Stimulated activated CD4-positive, alpha-beta T cell treated with anti-CD3 and anti-CD28 coated beads, Interleukin-1b, Interleukin-23, amount 100 ng/mL, for 4 hours (primary cell): ENCODE data around the gene RAP1GAP.
"Not testable (repeated sequence)": the region's sequence is repeated elsewhere in the genome, so short reads cannot be mapped to it uniquely, and the experiment has no call there.

ENCODE experiments used
- DNase-seq, 2 donors: peaks; one replicate each; pipeline ENCODE4 v3.0.0-alpha.2; 2020; ENCODE audit warnings: low read depth in 2 of 2

The RAP1GAP gene

DNA sequence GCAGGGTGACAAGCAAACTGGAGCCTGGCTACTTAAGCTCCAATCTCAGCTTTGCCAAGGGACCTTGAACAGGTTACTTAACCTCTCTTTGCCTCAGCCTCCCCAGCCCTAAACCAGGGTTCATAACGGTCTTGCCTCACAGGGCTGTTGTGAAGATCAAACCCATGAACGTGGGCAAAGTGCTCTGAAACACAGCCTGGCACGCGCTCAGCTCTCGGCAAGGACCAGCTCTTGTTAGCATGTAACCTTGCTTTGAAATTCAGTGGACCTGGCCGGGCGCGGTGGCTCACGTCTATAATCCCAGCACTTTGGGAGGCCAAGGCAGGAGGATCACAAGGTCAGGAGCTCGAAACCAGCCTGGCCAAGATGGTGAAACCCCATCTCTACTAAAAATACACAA is 24.8 kb downstream of the RAP1GAP start:
- DNase-seq: no peak

DNA sequence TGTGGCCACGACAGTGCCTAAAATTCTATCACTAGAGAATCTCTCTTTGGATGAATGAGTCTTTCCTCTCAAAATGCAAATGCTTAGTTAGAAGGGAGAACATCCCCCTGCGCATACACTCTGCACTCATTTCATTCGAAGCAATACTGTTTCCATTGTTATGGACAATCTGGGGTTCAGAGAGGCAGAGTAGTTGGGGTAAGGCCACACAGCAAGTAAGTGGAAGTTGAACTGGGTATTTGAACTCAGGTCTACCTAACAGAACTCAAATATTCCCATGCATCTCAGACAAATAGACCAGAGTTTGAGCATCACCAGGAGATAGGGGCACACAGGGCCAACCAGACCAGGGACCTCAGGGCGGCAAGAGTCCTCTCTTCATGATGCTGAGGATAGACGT is 25.5 kb downstream of the RAP1GAP start:
- DNase-seq: no peak

GRCh38 chr1:21641967-21642739 is 27.0 kb downstream of the RAP1GAP start:
- DNase-seq: no peak

GRCh38 chr1:21641537-21641936 is 27.6 kb downstream of the RAP1GAP start:
- no peak for DNase-seq

DNA sequence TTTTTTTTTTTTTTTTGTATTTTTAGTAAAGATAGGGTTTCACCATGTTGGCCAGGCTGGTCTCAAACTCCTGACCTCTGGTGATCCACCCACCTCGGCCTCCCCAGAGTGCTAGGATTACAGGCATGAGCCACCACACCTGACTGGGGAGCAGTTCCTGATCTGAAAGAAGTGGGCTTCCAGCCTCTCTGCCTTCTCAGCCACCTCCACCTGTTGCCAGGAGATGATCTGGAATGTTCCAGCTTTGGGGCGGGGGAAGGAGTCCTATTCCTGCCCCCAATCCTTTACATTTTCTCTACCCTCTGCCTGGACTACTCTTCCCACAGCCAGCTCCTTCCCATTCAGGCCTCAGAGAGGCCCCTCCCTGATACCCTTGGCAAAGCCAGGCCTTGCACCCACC is 28.1 kb downstream of the RAP1GAP start:
- DNase-seq: no peak

- no peak for DNase-seq
Observed at GRCh38 chr1:21640653-21641052, 28.5 kb downstream of the RAP1GAP start.

DNA sequence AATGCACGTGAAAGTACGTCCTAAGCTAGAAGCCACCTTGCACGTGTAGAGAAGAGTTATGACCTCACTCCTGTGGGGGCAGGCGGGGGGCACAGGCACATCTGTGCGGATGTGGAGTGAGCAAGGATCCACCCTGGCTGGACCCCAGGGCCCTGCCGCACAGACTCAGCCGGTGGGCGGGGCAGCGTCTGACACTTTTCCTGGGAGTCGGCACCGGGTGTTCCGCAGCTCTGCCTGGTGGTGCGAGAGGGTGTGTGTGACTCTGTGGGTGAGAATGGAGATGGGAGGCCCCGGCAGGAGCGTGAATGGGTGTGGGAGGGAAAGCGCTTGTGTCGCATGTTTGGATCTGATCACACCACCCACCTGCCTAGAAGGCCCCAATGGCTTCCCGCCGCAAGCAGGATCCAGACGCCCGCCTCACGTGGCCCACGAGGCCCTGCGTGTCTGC is 29.5 kb downstream of the RAP1GAP start:
- no peak for DNase-seq

DNA sequence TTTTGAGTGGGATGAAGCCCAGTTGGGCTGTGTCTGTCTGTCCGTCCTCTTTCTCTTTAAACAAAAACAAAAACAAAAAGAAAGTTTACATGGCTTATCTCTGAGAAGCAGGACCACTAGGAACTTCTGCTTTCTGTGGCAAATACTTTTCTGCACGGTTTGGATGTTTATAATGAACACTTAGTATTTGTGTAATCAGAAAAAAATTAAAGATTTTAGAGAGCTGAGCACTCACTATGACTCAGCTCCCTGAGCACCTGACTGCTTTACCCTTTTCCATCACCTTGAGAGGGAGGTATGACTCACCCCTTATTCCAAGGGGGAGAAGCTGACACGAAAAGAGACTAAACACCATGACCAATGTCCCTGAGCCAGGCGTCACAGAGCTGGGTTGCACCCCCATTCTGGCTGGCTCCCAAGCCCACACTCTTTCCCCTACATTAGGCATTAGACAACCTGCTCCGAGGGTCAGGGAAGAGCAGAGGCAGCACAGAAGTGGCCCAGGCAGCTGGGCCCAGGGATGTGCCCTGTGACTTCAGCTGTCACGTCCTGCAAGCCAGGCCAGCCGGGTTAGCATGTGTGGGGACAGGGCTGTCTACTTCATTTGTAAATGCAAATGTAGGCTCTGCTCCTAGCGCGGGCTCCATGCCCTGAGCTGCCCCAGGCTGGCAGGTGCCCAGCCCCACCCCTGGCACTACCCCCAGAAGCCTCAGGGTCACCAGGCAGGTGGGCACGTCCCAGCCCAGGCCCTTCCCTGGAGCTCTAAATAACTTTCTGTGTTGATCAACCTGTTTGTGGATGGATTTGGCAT is 30.4 kb downstream of the RAP1GAP start:
- DNase-seq: no peak

DNA sequence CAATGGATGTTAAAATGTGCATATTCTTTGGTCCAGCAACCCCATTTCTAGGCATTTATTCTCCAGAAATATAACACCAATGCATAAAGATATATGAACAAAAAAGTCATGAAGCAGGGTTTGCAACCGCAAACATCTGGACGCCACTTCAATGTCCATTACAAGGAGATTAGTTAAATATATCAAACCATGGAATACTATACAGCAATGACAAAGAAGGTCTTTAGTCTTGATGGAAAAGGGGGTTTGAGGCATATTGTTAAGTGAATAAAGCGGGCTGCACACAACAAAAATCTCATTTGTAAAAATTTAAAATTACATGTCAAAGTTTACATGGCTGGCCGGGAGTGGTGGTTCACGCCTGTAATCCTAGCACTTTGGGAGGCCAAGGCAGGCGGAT is 31.6 kb downstream of the RAP1GAP start:
- DNase-seq: no peak

GRCh38 chr1:21636029-21636428 is 33.1 kb downstream of the RAP1GAP start:
- DNase-seq: no peak

GRCh38 chr1:21634806-21635535 is 34.2 kb downstream of the RAP1GAP start:
- DNase-seq: no peak

DNA sequence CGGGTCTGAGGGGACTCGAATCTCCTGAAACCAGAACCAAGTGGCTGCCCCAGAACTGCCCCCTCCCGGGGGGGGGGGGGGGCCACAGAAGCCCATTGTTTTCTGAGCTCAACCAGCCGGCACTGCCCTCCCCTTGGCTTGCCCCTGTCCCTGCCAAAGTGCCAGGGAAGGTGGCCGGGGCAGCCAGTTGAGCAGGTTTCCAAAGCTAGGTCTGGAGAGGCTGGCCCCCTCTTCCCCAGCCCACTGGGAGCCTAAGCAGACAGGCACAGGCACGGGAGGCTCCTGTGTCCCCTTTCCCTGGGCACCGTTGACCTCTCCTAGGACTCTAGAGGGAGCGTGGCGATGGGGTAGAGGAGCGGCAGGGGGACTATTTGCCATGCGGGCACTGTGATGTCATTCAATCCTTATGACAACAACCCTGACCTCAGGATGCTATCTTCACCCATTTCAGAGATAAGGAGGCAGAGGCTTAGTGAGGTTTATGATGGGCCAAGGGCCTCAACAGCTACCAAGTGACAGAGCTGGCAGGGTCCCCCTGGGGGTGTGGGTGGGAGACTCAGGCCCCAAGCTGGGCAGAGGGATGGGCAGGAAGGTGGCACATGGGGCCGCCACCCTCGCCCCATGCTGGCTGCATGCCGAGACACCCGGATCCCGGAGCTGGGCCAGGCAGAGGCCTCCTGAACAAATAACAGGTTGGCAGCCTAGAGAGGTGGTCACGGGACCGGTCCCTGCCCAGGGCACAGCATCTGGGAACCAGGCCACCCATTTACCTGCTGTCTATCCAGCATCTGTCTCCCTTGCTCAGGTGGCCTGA is 35.0 kb downstream of the RAP1GAP start:
- no peak for DNase-seq

DNA sequence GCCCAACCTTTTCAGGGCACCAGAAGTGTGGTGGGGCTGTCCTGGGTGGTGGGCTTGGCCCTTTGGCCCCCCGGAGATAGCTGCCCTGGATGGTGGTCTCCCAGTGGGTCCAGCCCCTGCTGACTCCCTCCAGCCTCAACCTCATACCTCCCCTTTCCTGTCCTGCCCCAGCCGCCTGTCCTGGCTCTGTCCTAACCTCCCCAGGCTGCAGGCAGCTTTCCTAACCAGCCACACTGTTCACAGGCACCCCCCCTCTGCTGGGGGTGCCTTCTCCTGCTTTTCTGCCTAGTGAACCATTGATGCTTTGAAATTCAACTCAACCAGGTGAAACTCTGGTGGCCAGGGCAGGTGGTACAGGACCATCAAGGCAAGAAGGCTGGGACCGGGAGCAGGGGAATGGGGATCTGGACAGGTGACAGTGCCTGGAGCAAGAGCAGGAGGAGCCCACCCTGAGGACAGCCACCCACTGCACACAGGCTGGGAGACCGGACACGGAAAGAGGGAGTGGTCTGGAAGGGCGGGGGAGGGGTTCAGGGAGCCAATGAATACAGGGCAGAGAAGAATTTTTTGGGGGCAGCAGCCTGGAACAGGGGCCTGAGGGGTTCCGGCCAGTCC is 35.9 kb downstream of the RAP1GAP start:
- DNase-seq: no peak

GRCh38 chr1:21631944-21632887 is 36.9 kb downstream of the RAP1GAP start:
- no peak for DNase-seq

GRCh38 chr1:21631590-21631943 is 37.6 kb downstream of the RAP1GAP start:
- not testable (repeated sequence) for DNase-seq

GRCh38 chr1:21630571-21631343 is 38.4 kb downstream of the RAP1GAP start:
- no peak for DNase-seq

DNA sequence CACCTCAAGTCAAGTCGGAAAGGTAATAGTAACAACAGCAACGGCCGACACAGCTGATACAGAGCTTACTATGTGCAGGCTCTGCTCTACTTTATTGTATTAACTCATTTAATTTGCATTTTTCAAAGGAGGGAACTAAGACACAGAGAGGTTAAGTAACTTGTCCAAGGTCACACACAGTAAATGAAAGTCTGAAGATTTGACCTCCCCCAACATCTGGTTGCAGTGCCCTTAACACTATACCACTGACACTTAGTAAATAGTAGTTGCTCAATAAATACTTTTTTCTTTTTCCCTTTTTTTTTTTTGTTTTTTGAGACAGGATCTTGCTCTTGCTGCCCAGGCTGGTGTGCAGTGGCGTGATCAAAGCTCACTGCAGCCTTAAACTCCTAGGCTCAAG is 39.2 kb downstream of the RAP1GAP start:
- DNase-seq: no peak

DNA sequence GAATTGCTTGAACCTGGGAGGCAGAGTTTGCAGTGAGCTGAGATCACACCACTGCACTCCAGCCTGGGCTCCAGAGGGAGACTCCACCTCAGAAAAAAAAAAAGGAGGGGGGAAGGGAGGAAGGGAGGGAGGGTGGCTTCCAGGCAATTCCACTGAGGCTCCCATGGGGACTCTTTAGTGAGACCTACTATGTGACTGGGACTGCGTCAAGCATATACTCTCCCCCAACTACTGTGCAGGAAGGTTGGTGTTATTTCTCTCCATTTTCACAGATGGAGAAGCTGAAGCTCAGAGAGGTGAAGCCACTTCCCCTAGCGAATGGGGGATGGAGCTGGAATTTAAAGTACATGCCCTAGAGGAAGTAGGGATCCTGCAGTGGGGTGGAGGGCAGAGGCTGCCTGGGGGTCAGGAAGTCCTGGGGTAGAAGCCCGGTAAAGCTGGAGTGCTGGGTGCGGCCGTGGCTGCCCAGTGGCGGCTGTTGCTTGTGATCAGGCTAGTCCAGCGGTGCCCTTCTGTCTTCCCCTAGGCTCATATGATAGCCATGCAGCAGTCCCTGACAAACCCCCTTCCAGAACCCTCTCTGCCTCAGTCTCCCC is 40.3 kb downstream of the RAP1GAP start:
- DNase-seq: no peak

- no peak for DNase-seq
Observed at GRCh38 chr1:21626921-21627339, 42.2 kb downstream of the RAP1GAP start.
